GM21723 (cell line): ENCODE data around the gene GLUD1.
A peak's percentile ranks its signal among the peaks of the same experiment; 100 is the strongest.
"Not testable (repeated sequence)": the region's sequence is repeated elsewhere in the genome, so short reads cannot be mapped to it uniquely, and the experiment has no call there.

Source experiments
- ATAC-seq: cut with Tn5 transposase; IDR thresholded peaks from one replicate; pipeline ENCODE4 v1.9.1; 2021; ENCODE audit warnings: mild to moderate bottlenecking, moderate library complexity; ENCODE audit not compliant: unreplicated experiment

GLUD1 gene

DNA sequence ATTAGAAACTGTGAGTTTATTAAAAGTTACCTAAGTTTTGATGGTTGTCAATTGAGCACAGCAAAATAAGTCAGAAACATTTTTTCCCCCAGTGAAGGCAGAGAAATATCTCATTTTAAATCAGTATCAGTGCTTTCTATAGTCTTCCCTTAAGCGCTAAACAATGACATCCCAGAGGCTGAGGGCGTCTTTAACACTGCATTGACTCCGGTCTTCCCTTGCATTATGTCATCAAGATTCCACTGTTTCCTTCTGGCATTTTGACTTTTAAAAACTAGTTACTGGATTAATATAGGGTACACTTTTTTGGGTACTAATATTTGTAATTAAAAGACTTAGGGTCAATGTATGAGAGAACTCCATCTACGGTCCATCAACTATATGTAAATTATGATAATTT, 3.9 kb downstream of the GLUD1 start:
- ATAC-seq, result no peak

DNA sequence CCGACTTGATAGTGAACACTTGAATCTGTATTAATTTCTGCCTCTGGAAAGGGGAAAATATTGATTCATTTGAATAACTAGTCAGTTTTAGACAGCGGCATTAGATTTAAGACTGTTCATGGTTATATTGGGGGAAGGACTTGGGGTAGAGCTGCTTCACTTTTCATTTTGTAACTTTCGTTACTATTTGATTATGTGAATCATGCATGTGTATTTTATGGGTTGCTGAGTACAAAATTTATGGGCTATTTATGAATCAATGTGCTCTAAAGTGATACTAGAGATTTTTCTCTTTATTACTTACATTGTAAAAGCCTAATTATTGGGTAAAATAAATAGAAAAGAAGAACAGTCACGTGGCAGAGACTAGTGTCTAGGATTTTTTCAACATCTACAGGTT, 4.9 kb downstream of the GLUD1 start:
- ATAC-seq, result no peak

DNA sequence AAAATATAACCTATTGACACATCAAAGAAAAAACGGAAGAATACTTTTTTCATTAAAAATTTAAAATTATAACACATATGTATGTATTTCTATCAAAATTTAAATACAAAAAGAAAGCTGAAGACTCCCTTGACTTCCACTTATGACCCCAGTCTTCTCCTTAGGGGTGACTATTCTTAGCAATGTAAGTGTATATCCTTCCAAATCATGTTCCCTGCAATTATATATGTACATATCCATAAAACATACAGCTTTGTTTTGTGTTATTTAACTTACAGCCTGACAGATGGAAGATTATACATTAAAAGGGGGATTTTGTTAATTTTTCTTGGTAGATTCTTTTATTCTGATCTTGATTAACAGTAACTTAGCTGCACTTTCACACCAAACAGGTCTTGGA, 9.1 kb downstream of the GLUD1 start:
- ATAC-seq, result no peak

DNA sequence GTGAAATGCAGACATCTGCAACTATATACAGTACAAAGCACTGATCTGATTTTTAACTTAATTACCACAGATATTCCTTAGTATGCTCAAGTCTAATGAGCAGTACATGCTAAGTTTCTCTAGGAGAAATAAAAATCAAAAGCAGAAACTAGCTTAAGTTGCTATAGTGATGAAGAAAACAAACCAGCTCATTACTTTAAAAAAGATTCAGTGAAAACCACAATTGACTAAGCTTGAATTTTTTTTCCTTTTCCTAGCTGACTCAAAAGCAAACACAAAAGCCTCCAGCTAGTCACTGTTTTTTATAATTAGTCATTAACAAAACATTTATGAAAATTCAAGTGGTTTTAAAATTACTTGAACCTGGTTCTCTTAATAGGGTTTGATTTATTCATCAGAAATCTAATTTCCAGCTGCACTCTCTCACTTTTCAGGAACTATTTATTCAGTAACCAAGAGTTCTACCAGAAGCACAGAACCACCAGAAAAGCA, 10.3 kb downstream of the GLUD1 start:
- peak; percentile 74 for ATAC-seq

DNA sequence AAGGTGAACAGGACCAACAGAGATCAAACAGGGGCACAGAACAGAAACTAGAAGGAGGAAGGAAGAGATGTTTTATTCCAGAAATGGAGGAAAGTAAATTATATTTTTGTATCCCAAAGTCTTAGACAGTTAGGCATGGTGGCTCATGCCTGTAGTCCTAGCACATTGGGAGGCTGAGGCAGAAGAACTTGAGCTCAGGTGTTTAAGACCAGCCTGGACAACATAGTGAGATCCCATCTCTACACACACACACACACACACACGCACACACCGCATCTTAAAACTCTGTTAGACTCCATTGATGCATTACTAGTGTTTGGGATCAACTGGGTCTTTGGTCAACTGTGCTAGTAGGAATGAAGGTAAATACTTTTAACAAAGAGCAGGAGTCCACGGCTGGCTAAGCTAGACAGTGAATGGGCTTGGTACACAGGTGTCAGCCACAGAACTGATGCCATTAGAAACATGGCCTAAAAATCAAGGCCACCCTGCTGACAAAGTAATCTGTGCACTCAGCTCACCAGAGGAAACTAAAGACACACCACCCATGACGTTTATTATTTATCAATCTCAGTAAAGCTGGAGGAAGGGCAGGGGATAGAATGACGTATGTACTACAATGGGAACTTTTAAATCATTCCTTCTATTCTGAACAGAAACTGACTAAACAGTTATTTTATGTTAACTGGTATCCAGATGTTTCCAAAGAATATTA, 10.9 kb downstream of the GLUD1 start:
- peak; percentile 20 for ATAC-seq

DNA sequence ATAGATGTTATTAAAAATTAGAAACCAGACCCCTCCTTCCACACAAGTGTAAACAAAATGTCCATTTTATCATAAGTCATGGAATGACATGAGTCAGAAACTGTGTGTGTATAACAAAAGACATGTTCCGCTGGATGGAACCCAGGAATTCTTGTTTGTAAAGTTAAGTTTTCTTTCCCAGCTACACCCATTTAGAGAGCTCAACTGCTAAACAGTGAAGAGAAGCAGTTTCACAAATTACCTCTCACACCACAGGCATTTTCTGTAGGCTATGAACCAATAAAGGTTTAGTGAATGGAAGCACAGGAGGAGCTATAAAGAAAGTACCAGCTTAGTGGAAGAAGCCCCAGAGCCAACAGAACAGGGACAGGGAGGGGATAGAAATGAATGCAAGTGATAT, 12.4 kb downstream of the GLUD1 start:
- not testable (repeated sequence) for ATAC-seq

DNA sequence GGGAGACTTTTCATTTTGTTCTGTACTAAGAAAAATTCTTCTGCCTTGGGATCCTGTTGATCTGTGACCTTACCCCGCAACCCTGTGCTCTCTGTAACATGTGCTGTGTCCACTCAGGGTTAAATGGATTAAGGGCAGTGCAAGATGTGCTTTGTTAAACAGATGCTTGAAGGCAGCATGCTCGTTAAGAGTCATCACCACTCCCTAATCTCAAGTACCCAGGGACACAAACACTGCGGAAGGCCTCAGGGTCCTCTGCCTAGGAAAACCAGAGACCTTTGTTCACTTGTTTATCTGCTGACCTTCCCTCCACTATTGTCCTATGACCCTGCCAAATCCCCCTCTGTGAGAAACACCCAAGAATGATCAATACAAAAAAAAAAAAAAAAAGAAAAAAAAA, 13.1 kb downstream of the GLUD1 start:
- ATAC-seq, result not testable (repeated sequence)

DNA sequence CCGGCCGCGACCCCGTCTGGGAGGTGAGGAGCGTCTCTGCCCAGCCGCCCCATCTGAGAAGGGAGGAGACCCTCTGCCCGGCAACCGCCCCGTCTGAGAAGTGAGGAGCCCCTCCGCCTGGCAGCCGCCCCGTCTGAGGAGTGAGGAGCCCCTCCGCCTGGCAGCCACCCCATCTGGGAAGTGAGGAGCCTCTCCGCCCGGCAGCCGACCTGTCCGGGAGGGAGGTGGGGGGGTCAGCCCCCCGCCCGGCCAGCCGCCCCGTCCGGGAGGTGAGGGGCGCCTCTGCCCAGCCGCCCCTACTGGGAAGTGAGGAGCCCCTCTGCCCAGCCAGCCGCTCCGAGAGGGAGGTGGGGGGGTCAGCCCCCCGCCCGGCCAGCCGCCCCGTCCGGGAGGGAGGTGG, 14.0 kb downstream of the GLUD1 start:
- not testable (repeated sequence) for ATAC-seq

DNA sequence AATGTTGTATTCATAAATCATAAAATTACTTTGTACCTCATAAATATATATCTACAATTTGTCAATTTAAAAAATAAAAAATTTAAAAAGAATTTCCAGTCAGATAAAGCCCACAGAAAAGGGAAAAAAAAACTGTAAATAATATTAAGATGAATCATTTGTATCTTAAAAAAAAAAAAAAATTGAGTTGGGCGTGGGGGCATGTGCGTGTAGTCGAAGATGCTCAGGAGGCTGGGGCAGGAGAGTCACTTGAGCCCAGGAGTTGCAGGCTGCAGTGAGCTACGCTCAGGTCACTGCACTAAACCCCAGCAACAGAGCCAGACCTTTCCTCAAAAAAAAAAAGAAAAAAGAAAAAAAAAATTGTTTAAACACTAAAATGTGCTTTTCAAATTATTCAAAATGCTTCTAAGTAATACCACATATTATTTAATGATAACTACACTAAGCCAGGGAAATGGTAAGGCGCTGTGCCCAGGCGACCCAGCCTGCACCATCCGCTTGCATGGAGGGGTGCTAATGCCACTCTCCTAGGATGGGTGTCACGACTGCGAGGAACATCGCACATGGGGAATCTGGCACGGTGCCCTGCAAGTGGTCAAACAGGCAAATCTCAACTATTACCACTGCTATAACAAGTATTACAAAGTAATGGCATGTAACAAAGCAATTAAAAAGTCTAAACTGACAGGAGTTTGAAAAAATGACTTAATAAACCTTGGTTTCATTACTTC, 15.4 kb downstream of the GLUD1 start:
- ATAC-seq, result no peak

DNA sequence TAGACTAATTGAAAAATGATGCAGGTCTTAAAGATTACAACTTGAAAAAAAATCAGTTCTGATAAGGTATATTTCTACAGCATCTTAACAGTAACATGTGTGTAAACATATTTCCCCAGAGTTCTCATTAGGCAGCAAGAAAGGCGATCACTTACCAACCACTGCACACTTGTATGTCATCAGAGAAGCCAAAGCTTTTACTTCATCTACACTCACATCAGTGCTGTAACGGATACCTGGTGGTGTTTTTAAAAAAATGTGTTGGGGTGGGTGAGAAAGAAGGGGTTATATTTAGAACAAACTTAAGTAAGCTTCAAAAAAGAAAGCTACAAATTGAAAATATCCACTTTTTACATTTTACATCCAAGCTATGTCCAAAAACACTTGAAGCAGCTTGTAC, 18.2 kb downstream of the GLUD1 start:
- ATAC-seq, result not testable (repeated sequence)

DNA sequence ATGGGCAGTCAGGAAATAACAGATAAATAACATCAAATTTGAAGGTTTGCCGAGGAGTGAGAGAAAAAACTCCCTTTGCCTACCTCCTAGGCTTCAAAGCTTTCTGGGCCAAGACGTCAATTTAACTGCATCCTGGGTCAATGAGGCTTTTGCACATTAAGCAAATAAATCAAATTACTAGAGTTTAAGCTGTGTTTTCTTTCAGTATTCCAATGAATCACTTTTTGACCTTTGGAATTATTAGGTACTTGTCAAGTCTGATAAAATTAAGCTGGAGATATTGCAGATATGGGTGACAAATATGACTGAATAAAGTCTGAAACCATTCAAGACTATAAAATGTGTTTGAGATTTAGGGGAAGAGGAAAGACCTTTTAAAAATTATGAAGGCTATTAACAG, 22.2 kb downstream of the GLUD1 start:
- ATAC-seq, result no peak

DNA sequence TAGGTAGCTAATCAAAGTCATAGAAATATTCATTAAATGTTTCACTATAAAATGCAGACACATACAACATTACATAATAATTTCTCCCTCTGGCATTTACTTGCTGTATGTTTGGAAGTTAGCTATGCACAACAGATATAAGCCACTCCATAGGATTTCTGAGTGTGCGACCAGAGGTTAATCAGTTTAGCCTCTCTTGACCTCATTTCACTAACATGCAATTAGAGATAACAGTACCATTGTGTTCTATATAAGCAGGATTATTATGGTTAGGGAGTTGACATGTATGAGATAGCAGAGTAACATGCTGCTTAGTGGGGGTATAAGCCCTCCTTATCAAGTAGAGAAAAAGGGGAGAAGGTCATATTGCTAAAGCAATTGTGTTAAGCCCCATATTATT, 26.4 kb downstream of the GLUD1 start:
- no peak for ATAC-seq

DNA sequence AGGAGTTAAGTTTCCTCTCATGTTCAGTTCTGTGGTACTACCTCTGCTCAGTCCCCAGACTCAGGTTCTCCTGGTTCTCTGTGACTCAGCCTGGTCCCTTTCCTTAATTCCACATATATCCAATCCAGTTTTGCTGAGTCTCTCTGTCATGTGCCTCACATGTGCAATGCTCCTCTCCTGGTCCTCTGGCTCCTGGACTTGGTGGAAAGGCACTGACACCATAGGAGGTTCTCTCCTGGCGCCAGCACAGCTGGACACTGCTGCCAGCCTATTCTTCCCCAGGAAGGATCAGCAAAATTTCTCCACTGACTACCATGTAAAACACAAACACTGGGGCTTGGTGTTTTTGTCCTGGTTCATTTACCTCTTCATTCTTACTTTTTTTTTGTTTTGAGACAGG, 27.8 kb downstream of the GLUD1 start:
- ATAC-seq, result no peak

DNA sequence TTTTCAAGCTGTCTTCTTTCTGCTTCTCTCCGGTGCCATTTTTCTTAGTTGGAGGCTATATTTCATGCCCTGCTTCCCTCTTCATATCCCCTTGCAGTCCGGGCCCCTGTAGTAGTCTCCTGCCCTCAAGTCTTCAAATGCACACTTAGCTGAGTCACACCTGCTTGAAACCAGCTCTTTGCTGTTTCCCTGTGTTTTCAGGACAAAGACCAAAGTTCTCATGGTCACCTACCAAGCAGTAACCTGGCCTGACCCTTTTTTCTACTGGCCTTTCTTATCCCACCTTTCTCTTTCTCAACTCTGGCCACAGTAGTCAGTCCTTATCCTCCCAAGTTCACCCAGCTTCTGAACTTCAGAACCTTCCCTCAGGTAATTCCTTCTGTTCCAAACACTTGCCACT, 28.5 kb downstream of the GLUD1 start:
- no peak for ATAC-seq

DNA sequence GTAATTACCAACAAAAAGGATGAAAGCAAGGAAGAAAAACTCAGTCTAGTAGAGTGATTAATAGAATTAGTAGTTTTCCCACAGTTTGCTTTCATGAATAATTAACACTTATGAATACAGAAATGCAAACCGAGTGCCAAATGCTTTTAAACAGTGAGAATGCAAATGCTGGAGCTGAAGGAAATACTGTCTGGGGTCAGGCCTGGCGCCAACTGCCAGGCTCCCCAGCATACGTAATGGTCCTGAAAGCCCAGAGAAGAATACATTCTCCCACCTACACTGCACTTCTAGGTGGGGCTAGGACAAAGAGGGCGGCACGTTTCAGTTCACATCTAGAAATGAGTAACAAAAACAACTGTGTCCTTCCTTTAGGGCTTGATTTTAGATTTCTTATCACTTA, 30.0 kb downstream of the GLUD1 start:
- ATAC-seq, result no peak

DNA sequence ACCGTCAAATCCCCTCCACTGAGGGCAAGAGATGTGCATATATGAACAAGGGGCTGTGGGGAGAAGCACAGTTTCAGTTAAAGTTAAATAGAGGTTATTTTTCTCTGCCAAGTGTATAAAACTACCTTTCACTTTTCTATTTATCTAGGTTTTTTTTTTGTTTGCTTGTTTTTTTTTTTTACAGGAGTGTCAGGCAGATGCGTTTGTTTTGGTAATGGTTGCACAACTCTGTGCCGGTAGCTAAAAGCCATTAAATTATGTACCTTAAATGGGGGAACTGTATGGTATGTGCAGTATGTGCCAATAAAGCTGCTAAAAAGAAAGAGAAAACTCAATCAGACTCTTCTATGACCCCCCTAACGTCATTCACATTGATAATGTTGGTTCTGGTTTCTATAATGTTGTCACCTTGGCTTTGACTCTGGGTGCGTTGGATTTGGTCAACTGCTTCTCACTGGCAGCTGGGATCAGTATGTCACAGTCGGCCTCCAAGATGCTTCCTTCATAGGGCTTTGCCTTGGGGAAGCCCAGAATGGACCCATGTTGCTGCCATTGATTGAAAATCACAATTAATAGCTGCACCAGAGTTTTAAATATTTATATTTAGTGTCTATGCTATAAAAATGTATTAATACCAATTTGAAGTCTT, 34.2 kb downstream of the GLUD1 start:
- no peak for ATAC-seq

DNA sequence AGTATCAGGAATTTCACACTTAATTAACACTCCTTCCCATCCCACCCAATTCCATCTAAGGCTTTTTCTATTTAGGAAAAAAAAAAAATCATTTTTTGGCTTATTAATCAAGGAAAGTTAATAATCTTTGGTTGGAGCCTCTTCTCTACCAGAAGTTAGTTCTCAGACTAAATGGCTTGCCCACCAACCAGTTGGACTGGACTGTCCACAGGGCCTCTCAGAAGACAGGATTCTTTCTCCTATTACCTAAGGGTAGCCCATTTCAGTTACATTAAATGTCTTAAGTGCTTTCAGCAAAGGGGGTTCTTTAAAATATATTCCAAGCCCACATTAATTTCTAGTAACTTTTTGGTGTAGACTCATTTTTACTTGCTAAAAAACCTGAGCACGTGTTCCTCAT, 35.2 kb downstream of the GLUD1 start:
- no peak for ATAC-seq

DNA sequence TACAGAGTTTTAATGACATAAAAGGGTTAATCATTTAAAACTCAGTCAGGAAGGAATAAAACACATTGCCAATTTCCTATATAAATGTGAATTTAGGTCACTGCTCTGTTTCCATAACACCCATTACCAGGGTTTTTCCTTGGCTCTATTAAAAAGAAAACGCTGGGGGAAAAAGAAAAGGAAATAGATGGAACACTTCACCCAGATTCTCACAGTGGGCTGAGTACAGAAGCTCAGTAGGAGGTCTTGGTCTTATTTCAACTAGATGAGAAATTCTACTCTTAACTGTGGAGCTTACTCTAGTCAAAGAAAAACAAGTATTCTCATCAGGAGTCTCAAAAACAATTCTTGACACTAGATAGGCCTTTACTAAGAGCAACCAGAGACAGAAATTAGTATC, 36.5 kb downstream of the GLUD1 start:
- no peak for ATAC-seq

DNA sequence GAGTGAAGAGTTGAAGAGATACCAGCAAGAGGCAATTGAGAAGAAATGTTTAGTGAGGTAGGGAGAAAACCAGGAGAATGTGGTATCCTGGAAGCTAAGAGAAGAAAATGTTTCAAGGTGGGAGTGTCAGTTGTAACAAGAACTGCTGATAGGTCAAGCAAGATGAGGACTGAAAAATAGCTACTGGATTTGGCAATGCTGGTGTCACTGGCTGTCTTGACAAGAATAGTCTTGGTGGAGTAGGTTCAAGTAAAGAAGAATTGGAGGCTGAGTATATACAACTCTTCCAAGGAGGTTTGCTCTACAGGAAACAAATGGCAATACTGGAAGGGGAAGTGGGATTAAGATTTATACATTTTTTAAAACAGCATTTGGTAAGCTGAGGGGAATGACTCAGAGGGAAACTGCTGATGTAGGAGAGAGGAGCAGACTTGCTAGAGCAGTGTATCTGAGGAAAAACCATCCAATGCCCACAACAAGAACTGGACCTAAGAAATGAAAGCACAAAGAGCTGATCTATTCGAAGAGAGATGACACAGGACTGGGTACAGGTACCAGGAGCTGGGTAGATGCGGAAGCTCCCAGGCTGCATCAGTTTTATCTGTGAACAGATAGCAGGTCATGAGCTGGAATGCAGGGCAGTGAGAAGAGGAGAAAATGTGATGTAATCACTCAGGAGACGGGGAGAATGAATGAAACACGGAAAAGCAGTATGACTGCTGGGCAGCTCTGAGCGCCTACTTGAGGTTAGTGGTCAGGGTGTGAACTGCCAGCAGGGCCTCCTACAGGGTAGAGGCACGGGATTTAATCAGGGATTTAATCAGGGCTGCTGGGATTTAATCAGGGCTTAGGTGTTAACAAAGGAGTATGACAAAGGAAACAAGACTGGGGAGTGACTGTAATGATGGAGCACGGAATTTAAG, 40.0 kb downstream of the GLUD1 start:
- ATAC-seq, result no peak

DNA sequence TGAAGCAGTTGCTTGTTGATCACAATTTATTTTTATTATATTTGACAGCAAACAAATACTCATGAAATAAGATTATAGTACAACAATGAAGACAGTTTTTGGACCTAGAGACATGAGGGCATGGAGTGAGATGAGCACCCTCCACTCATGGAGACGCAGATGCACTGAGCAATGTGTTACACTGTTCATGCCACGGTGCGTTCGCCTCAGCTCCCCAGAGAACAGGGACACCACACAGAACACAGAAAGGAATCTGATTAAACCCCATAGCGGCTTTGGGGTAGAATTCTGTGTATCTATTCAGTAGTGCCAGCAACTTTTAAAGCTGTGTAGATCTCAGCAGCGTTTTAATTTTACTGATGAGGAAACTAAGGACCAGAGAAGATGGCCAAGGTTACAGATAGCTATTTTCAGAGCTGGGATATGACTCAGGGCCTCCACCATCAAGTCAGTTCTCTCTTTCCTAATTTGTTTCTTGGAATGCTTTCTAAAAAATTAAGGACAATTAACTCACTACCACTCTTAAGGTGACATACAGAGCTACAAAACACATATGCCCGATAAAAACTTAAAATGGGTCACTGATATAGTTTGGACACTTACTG, 41.0 kb downstream of the GLUD1 start:
- ATAC-seq, result no peak

DNA sequence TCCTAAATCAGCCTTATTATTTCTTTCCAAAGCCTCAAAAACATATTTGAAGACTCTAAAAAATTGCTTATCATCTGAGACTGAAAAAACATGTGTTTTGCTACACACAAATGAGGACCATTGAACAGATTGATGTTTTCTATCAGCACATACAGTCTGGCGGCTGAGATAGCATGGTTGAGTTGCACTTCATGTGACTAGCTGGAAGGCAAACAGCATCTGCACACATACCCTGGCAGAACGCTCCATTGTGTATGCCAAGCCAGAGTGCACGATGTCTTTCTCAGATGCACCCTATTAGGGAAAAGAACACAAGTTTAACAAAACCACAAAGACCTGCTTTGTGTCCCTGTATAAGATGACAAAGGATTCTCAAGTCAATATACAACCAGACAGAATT, 41.5 kb downstream of the GLUD1 start:
- no peak for ATAC-seq
